HT1080 (cell line): Measurements from ENCODE around the gene NELFB. TPM values are rescaled to one million over a fixed set of nuclear protein-coding genes. Genes with fewer than 3 reads are reported as not detected.
"Not testable (repeated sequence)": the region's sequence is repeated elsewhere in the genome, so short reads cannot be mapped to it uniquely, and the experiment has no call there.

Experiments used
- DNase-seq: peaks from one replicate; pipeline ENCODE4 v3.0.0-alpha.2; 2015; ENCODE audit warnings: low read depth
- total RNA-seq: library from RNA; depleted of rRNA; stranded (reverse); fragments of >200 nt; shearing (Covaris generic); gene quantifications from 2 replicates; pipeline ENCODE4 v1.2.3, GENCODE V29; 2014

Gene NELFB
- total RNA-seq, 1 experiment from 2014 or later: 83.3 TPM

GRCh38 chr9:137234758-137235423, 20.2 kb upstream of the NELFB start:
- no peak for DNase-seq

GRCh38 chr9:137235424-137236237, 19.5 kb upstream of the NELFB start:
- DNase-seq: no peak

GRCh38 chr9:137236238-137236935, 18.7 kb upstream of the NELFB start:
- DNase-seq: peak; percentile 72

- no peak for DNase-seq
Measured at GRCh38 chr9:137236936-137237421, 18.1 kb upstream of the NELFB start.

- DNase-seq: no peak
Measured at GRCh38 chr9:137237759-137238726, 17.1 kb upstream of the NELFB start.

- not testable (repeated sequence) for DNase-seq
Measured at GRCh38 chr9:137239541-137240200, 15.5 kb upstream of the NELFB start.

GRCh38 chr9:137240318-137240840, 14.7 kb upstream of the NELFB start:
- DNase-seq: peak; percentile 60

- peak; percentile 100 for DNase-seq
Measured at GRCh38 chr9:137240841-137241489, 14.2 kb upstream of the NELFB start, which contains the start of gene TUBB4B. Gene TUBB4B, plus strand, starts transcription at chr9:137241287. Its CDS starts 74 bp downstream, at chr9:137241361.

GRCh38 chr9:137241490-137242268, 13.4 kb upstream of the NELFB start:
- DNase-seq: no peak

GRCh38 chr9:137242269-137243203, 12.6 kb upstream of the NELFB start:
- DNase-seq: no peak

GRCh38 chr9:137243266-137243625, 11.9 kb upstream of the NELFB start:
- DNase-seq: not testable (repeated sequence)

- peak; percentile 52 for DNase-seq
Measured at GRCh38 chr9:137243626-137244485, 11.3 kb upstream of the NELFB start.

- DNase-seq: no peak
Measured at GRCh38 chr9:137244486-137245449, 10.4 kb upstream of the NELFB start.

GRCh38 chr9:137245450-137246421, 9.4 kb upstream of the NELFB start:
- no peak for DNase-seq
